Fibroblast of villous mesenchyme (primary cell): ENCODE results near the gene ZBTB17. TPM values are rescaled to one million over a fixed set of nuclear protein-coding genes. Genes with fewer than 3 reads are reported as not detected.
A peak's percentile ranks its signal among the peaks of the same experiment; 100 is the strongest.

ENCODE experiments used
- DNase-seq: peaks from one replicate; pipeline ENCODE4 v3.0.0-alpha.2; 2010; ENCODE audit warnings: low read depth
- H3K4me3 ChIP-seq: 2 replicates; pipeline ENCODE4 v1.5.1; 2011; ENCODE audit warnings: low read depth, mild to moderate bottlenecking, low read length
- total RNA-seq: library from RNA; depleted of rRNA; stranded (reverse); fragments of >200 nt; gene quantifications from 2 replicates; pipeline ENCODE4 v1.2.3, GENCODE V29; 2012
- TF ChIP-seq, protein P1 (sequence below): IDR thresholded peaks from 2 replicates; pipeline ENCODE4 v1.5.1; 2012; ENCODE audit warnings: low read depth, mild to moderate bottlenecking, low read length; ENCODE audit not compliant: insufficient read depth

ZBTB17 gene
- total RNA-seq, 1 donor: 31.5 TPM

DNA sequence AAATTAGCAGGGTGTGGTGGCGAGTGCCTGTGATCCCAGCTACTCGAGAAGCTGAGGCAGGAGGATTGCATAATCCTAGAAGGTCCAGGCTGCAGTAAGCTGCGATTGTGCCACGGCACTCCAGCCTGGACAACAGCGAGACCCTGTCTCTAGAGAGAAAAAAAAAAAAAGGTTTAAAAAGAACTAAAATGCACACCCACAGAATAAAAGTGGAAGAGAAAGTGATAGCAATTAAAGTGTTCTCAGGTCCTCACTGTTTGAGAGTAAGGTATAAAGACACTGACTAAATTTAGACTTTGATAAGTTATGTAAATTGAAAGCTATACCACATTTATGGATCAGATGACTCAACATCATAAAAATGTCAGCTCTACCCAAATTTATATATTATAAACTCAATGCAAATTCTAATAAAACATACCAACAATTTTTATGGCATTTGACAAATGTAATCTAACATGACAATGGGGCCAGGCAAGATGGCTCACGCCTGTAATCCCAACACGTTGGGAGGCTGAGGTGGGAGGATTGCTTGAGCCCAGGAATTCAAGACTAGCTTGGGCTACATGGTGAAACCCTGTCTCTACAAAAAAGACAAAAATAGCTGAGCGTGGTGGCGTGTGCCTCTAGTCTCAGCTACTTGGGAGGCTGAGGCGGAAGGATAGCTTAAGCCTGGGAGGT, 11.8 kb downstream of the ZBTB17 start:
- DNase-seq: peak; percentile 70
- no peak overlapping the region for H3K4me3 ChIP-seq
- TF ChIP-seq, protein P1, sequence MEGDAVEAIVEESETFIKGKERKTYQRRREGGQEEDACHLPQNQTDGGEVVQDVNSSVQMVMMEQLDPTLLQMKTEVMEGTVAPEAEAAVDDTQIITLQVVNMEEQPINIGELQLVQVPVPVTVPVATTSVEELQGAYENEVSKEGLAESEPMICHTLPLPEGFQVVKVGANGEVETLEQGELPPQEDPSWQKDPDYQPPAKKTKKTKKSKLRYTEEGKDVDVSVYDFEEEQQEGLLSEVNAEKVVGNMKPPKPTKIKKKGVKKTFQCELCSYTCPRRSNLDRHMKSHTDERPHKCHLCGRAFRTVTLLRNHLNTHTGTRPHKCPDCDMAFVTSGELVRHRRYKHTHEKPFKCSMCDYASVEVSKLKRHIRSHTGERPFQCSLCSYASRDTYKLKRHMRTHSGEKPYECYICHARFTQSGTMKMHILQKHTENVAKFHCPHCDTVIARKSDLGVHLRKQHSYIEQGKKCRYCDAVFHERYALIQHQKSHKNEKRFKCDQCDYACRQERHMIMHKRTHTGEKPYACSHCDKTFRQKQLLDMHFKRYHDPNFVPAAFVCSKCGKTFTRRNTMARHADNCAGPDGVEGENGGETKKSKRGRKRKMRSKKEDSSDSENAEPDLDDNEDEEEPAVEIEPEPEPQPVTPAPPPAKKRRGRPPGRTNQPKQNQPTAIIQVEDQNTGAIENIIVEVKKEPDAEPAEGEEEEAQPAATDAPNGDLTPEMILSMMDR: no peak

DNA sequence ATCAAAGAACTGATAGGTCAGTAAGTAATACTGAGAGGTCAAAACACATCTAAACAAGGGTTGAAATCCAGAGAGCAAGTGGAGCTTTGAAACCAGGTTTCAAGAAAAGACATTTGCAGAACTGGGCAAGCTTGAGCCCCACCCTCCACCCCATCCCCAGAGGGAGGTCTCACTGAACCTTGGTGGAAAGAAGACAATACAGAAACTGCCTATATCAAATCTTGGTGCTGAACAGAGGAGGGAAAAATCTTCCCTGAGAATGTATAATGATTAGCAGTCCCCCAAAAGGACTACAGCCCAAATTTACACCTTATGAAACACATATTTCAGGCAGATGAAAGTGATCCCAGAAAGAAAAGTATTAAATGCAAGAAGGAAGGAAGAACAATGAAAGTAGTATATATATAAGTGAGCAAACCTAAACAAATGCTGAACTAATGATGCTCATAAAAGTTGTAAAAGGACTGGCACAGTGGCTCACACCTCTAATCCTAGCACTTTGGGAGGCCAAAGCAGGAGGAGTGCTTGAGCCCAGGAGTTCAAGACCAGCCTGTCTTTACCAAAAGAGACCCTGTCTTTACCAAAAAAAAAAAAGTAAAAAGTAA, 12.4 kb downstream of the ZBTB17 start:
- no peak overlapping the region for H3K4me3 ChIP-seq
- no peak for DNase-seq

DNA sequence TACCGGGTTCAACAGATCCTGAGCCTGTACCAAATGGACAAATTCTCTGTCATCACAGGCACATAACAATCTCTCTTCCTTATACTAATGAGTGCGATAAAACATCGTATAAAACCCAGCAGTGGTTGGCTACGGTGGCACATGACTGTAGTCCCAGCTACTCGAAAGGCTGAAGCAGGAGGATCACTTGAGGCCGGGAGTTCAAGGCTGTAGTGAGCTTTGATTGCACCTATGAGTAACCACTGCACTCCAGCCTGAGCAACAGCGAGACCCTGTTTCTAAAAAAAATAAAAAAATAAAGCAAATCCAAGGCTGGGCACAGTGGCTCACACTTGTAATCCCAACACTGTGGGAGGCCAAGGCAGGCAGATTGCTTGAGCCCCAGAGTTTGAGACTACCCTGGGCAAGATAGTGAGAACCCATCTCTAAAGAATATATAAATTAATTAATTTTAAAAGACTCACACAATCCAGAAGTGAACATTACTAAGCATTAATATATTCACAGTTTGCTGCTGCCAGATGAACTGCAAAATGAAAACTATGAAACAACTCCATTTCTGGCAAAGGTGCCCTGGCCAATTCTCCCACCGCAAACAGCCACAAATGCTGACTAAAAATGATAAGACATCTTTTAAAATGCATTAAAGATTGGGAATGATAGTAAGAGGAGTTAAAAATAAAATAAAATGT, 13.1 kb downstream of the ZBTB17 start:
- TF ChIP-seq, protein P1: no peak
- no peak overlapping the region for H3K4me3 ChIP-seq
- no peak for DNase-seq

More for the DNA sequence above, 12.4 kb downstream of the ZBTB17 start:
- TF ChIP-seq, protein P1: no peak

DNA sequence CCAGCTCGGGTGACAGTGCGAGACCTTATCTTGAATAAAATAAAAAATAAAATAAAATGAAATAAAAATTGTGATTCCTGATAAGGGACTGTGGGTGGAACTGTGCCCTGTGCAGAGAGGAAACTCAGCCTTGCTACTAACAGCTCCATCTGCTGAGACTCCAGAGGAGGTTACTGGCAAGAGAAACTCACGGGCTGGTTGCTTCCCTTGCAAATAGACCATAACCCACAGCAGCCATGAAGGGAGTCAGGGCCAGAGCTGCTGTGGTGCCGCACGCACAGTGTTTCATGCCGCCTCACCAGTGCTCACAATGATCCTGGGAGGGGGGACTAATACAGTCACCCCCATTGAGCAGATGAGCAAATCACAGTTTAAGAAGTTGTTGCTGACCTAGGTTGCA, 13.7 kb downstream of the ZBTB17 start:
- no peak for DNase-seq
- no peak overlapping the region for H3K4me3 ChIP-seq
- TF ChIP-seq, protein P1: no peak

DNA sequence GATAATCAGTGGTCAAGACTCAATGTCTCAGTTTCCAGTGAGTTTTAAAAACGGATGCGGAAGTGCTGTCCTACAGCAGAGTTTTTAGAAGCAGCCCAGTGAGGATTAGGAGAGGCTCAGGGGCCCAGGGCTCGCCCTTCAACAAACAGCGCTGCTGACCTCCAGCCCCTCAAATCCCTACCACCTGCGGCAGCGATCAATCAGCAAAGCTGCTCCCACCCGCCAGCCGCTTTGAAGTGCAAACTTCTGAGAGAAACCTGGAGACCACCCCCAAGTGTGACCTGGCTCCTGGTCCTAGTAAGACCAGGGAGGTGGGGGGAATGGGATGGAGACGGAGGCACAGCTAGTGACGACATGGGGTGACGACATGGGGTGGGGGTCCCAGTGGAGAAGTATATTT, 14.4 kb downstream of the ZBTB17 start:
- TF ChIP-seq, protein P1: no peak
- DNase-seq: no peak
- no peak overlapping the region for H3K4me3 ChIP-seq

DNA sequence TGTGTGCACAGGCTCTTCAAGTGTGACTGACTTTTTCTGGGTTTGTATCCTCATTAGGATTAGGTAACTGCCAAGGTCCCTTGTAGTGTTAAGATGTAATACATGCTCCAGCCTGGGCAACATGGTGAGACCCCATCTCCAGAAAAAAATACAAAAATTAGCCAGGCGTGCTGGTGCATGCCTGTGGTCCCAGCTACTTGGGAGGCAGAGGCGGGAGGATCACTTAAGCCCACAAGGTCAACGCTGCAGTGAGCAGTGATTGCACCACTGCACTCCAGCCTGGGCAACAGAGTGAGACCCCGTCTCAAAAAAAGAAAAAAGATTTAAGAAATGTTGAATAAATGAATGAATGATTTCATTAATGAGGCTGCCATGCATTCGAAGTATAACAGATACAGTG, 15.1 kb downstream of the ZBTB17 start:
- TF ChIP-seq, protein P1: no peak
- H3K4me3 ChIP-seq: no peak overlapping the region
- DNase-seq: no peak
